ENCODE results near the gene HCN2.
"Not testable (repeated sequence)": the region's sequence is repeated elsewhere in the genome, so short reads cannot be mapped to it uniquely, and the experiment has no call there.

The HCN2 gene

GRCh38 chr19:584240-585001, 5.3 kb upstream of the HCN2 start:
- in situ Hi-C loops (cut with MboI; ENCODE audit: low sequenced_read_pairs) = no loop called here

GRCh38 chr19:585146-585545, 4.5 kb upstream of the HCN2 start:
- in situ Hi-C loops (cut with MboI; ENCODE audit: low sequenced_read_pairs) = not testable (repeated sequence)

- in situ Hi-C loops (cut with MboI; ENCODE audit: low sequenced_read_pairs) = no loop called here
Measured at GRCh38 chr19:585551-586110, 4.0 kb upstream of the HCN2 start.

- in situ Hi-C loops (cut with MboI; ENCODE audit: low sequenced_read_pairs) = no loop called here
Measured at GRCh38 chr19:588093-588740, 1.5 kb upstream of the HCN2 start.

- in situ Hi-C loops (cut with MboI; ENCODE audit: low sequenced_read_pairs) = no loop called here
Measured at GRCh38 chr19:588741-589692, 664 bp upstream of the HCN2 start.

- in situ Hi-C loops (cut with MboI; ENCODE audit: low sequenced_read_pairs) = no loop called here
Measured at GRCh38 chr19:590396-590745, 690 bp downstream of the HCN2 start.

GRCh38 chr19:590750-591098, 1.0 kb downstream of the HCN2 start:
- in situ Hi-C loops (cut with MboI; ENCODE audit: low sequenced_read_pairs) = no loop called here

- in situ Hi-C loops (cut with MboI; ENCODE audit: low sequenced_read_pairs) = no loop called here
Measured at GRCh38 chr19:591099-591958, 1.6 kb downstream of the HCN2 start.

GRCh38 chr19:592101-592500, 2.4 kb downstream of the HCN2 start:
- in situ Hi-C loops (cut with MboI; ENCODE audit: low sequenced_read_pairs) = no loop called here

GRCh38 chr19:593055-593454, 3.4 kb downstream of the HCN2 start:
- in situ Hi-C loops (cut with MboI; ENCODE audit: low sequenced_read_pairs) = no loop called here

GRCh38 chr19:593505-593904, 3.8 kb downstream of the HCN2 start:
- in situ Hi-C loops (cut with MboI; ENCODE audit: low sequenced_read_pairs) = no loop called here

GRCh38 chr19:594265-594870, 4.7 kb downstream of the HCN2 start:
- in situ Hi-C loops (cut with MboI; ENCODE audit: low sequenced_read_pairs) = no loop called here

- in situ Hi-C loops (cut with MboI; ENCODE audit: low sequenced_read_pairs) = no loop called here
Measured at GRCh38 chr19:595326-596262, 5.9 kb downstream of the HCN2 start.

- in situ Hi-C loops (cut with MboI; ENCODE audit: low sequenced_read_pairs) = no loop called here
Measured at GRCh38 chr19:596263-596655, 6.6 kb downstream of the HCN2 start.

- in situ Hi-C loops (cut with MboI; ENCODE audit: low sequenced_read_pairs) = no loop called here
Measured at GRCh38 chr19:597406-598315, 8.0 kb downstream of the HCN2 start.

GRCh38 chr19:601310-601709, 11.6 kb downstream of the HCN2 start:
- in situ Hi-C loops (cut with MboI; ENCODE audit: low sequenced_read_pairs) = no loop called here

- in situ Hi-C loops (cut with MboI; ENCODE audit: low sequenced_read_pairs) = no loop called here
Measured at GRCh38 chr19:601790-602189, 12.1 kb downstream of the HCN2 start.

Measured in HL-60/S4 (cell line).